Duodenal mucosa (tissue), 2 donors: ENCODE results near the gene TACC2.

Experiments
- H3K27ac ChIP-seq: one replicate; pipeline ENCODE4 v1.7.0; 2013; ENCODE audit warnings: low read depth, low read length
- H3K27me3 ChIP-seq, 2 donors: one replicate each; pipeline ENCODE4 v1.7.0; 2013; ENCODE audit warnings: low read length in 2 of 2, control low read depth in 1 of 2; ENCODE audit not compliant: insufficient read depth in 2 of 2, control insufficient read depth in 1 of 2
- H3K36me3 ChIP-seq, 2 donors: one replicate each; pipeline ENCODE4 v1.7.0; 2013; ENCODE audit warnings: low read length in 2 of 2, control low read depth in 1 of 2; ENCODE audit not compliant: insufficient read depth in 2 of 2, control insufficient read depth in 1 of 2
- H3K4me1 ChIP-seq, 2 donors: one replicate each; pipeline ENCODE4 v1.7.0; 2013; ENCODE audit warnings: low read length in 2 of 2, control low read depth in 1 of 2; ENCODE audit not compliant: insufficient read depth in 2 of 2, control insufficient read depth in 1 of 2
- H3K4me3 ChIP-seq, 2 donors: one replicate each; pipeline ENCODE4 v1.7.0; 2013; ENCODE audit warnings: low read length in 2 of 2, low read depth in 1 of 2
- H3K9ac ChIP-seq, 2 donors: one replicate each; pipeline ENCODE4 v1.7.0; 2013; ENCODE audit warnings: low read length in 2 of 2, low read depth in 1 of 2
- H3K9me3 ChIP-seq, 2 donors: one replicate each; pipeline ENCODE4 v1.7.0; 2013; ENCODE audit warnings: low read length in 2 of 2, control low read depth in 1 of 2; ENCODE audit not compliant: control insufficient read depth in 1 of 2

Gene TACC2

GRCh38 chr10:122251459-122252255, 262.7 kb downstream of the TACC2 start:
- Histone ChIP-seq H3K27ac (no peak overlapping the region), H3K9me3 (no peaks in the 10 kb centered on the region), H3K36me3 (peaks cover 0 to 41% of the 10 kb centered on the region in 2 donors), H3K4me3 (no peak overlapping the region), H3K4me1 (no peaks in the 10 kb centered on the region), H3K9ac (no peak overlapping the region), H3K27me3 (no peaks in the 10 kb centered on the region)

GRCh38 chr10:122252805-122253204, 263.8 kb downstream of the TACC2 start:
- Histone ChIP-seq H3K9me3 (no peaks in the 10 kb centered on the region), H3K9ac (no peak overlapping the region), H3K27me3 (no peaks in the 10 kb centered on the region), H3K4me3 (no peak overlapping the region), H3K36me3 (peaks cover 0 to 41% of the 10 kb centered on the region in 2 donors), H3K27ac (no peak overlapping the region), H3K4me1 (no peaks in the 10 kb centered on the region)

- Histone ChIP-seq H3K9ac (no peak overlapping the region), H3K4me3 (no peak overlapping the region), H3K9me3 (no peaks in the 10 kb centered on the region), H3K36me3 (peaks cover 0 to 40% of the 10 kb centered on the region in 2 donors), H3K27me3 (no peaks in the 10 kb centered on the region), H3K27ac (no peak overlapping the region), H3K4me1 (no peaks in the 10 kb centered on the region)
Measured at GRCh38 chr10:122253605-122254004, 264.6 kb downstream of the TACC2 start.

- Histone ChIP-seq H3K4me1 (no peaks in the 10 kb centered on the region), H3K36me3 (peaks cover 0 to 30% of the 10 kb centered on the region in 2 donors), H3K4me3 (no peak overlapping the region), H3K9ac (no peak overlapping the region), H3K9me3 (no peaks in the 10 kb centered on the region), H3K27me3 (no peaks in the 10 kb centered on the region), H3K27ac (no peak overlapping the region)
Measured at GRCh38 chr10:122254831-122255230, 265.9 kb downstream of the TACC2 start.

GRCh38 chr10:122255509-122256301, 266.7 kb downstream of the TACC2 start:
- Histone ChIP-seq H3K27ac (no peak overlapping the region), H3K36me3 (peaks cover 0 to 31% of the 10 kb centered on the region in 2 donors), H3K27me3 (no peaks in the 10 kb centered on the region), H3K4me1 (no peaks in the 10 kb centered on the region), H3K9ac (no peak overlapping the region), H3K9me3 (no peaks in the 10 kb centered on the region), H3K4me3 (no peak overlapping the region)

- no peaks in the 10 kb centered on the region for H3K27me3 ChIP-seq
- H3K27ac ChIP-seq, result no peak overlapping the region
- H3K4me1 ChIP-seq, result no peaks in the 10 kb centered on the region
- H3K4me3 ChIP-seq, result no peak overlapping the region
- peaks cover 0 to 31% of the 10 kb centered on the region in 2 donors for H3K36me3 ChIP-seq
- peaks cover 3 to 5% of the 10 kb centered on the region in 2 donors for H3K9me3 ChIP-seq
- H3K9ac ChIP-seq, result no peak overlapping the region
Measured at GRCh38 chr10:122257041-122257440, 268.1 kb downstream of the TACC2 start.

- no peak overlapping the region for H3K9ac ChIP-seq
Measured at GRCh38 chr10:122258136-122259074, 269.4 kb downstream of the TACC2 start.

GRCh38 chr10:122259075-122259466, 270.1 kb downstream of the TACC2 start:
- Histone ChIP-seq H3K9me3 (peaks cover 3 to 5% of the 10 kb centered on the region in 2 donors), H3K36me3 (peaks cover 0 to 16% of the 10 kb centered on the region in 2 donors), H3K27ac (no peak overlapping the region), H3K4me3 (no peak overlapping the region), H3K27me3 (no peaks in the 10 kb centered on the region), H3K4me1 (peaks cover 0 to 4% of the 10 kb centered on the region in 2 donors), H3K9ac (no peak overlapping the region)

More at GRCh38 chr10:122258136-122259074, 269.4 kb downstream of the TACC2 start:
- Histone ChIP-seq H3K9me3 (peaks cover 3 to 5% of the 10 kb centered on the region in 2 donors), H3K27ac (no peak overlapping the region), H3K4me1 (no peaks in the 10 kb centered on the region), H3K36me3 (peaks cover 0 to 23% of the 10 kb centered on the region in 2 donors), H3K27me3 (no peaks in the 10 kb centered on the region), H3K4me3 (no peak overlapping the region)

- Histone ChIP-seq H3K4me1 (peaks cover 0 to 12% of the 10 kb centered on the region in 2 donors), H3K4me3 (no peak overlapping the region), H3K9me3 (peaks cover 3 to 5% of the 10 kb centered on the region in 2 donors)
Measured at GRCh38 chr10:122261584-122261983, 272.6 kb downstream of the TACC2 start.

More at GRCh38 chr10:122261584-122261983, 272.6 kb downstream of the TACC2 start:
- Histone ChIP-seq H3K27me3 (no peaks in the 10 kb centered on the region), H3K9ac (no peak overlapping the region), H3K27ac (no peak overlapping the region), H3K36me3 (peaks cover 0 to 2% of the 10 kb centered on the region in 2 donors)
